Pulmonary artery endothelial cell (primary cell): ENCODE results near the gene ZBTB7C. TPM values are rescaled to one million over a fixed set of nuclear protein-coding genes. Genes with fewer than 3 reads are reported as not detected.

Experiments used
- DNase-seq: peaks from one replicate; pipeline ENCODE4 v3.0.0-alpha.2; 2011; ENCODE audit warnings: low read depth, low spot score
- total RNA-seq: library from RNA; depleted of rRNA; stranded (reverse); fragments of >200 nt; gene quantifications from 2 replicates; pipeline ENCODE4 v1.2.3, GENCODE V29; 2014

ZBTB7C gene
- total RNA-seq, 1 donor from 2014 or later, result not detected

DNA sequence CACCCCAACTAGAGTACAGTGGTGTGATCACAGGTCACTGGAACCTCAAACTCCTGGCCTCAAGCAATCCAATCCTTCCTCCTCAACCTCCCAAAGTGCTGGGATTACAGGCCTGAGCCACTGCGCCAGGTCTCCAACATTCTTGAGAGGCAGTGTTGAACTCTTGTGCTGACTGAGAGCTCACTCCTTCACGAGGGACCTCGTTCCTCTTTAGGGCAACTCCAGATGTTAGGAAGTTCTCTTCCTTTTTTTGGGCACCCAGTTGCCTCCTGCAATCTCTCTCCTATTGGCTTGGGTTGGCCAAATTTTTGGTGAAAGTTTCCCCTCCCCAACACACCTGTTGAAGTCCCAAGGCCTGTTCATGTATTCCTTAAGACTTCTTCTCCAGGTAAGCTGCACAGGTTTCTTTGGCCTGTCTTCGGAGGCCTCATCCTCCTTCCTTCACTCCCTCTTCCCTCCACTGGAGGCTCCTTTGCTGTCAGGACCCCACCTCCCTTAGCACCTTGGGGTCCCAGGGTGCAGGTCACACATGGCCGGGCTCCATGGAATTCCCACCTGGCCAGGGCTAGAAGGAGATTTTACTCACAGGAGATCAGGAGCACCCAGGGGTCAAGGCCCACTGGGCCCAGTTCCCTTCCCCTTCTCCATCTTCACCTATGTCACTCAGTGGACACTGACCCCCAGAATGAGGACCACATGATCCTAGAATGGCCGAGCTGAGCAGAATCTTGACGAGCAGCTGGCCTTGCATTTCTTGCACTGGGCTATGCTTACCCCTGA lies 384.1 kb downstream of the ZBTB7C start:
- DNase-seq, result no peak

DNA sequence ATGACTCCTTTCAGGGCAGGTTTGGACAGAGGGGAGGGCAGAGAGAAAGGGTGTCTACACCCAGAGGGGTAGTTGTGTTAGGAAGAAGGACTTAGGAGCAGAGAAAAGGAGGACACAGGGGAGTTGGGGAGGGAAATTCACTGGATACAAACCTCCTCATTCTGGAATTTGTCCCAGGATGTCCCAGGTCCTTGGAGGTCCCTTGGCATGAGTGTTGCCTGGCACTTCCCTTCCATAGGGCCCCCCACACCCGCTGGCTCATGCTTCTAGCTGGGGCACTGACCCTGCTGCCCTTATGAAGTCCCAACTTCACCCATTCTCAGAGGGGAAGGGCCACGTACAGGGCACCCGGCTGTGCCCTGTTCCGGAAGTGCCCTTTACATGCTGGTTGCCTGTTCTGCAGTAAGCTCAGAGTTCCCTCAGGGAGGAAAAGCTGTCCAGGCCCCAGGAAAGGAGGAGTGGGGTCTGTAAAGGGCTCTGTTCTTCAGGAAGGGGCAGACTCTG lies 385.1 kb downstream of the ZBTB7C start:
- DNase-seq, result no peak

- peak; percentile 45 for DNase-seq
Observed at GRCh38 chr18:48023334-48024008, 385.7 kb downstream of the ZBTB7C start.

- no peak for DNase-seq
Observed at GRCh38 chr18:48022531-48023329, 386.5 kb downstream of the ZBTB7C start.

DNA sequence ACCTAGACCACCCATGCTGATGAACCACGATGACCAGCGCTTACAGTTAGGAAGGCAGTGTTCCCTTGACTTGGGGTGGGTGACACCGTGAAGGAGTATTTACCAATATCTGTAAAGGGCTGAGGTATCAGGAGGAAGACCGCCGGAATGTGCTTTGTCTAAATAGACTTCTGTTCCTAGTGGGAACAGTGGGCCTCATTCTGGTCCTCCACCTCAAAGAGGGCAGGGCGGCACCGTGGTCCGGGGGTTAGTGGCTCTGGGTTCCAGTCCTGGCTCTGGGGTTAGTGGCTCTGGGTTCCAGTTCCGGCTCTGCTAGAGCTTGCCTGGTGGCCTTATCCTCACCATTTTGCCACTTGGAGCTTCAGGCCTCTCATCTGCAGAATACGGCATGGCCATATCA lies 387.2 kb downstream of the ZBTB7C start:
- no peak for DNase-seq

DNA sequence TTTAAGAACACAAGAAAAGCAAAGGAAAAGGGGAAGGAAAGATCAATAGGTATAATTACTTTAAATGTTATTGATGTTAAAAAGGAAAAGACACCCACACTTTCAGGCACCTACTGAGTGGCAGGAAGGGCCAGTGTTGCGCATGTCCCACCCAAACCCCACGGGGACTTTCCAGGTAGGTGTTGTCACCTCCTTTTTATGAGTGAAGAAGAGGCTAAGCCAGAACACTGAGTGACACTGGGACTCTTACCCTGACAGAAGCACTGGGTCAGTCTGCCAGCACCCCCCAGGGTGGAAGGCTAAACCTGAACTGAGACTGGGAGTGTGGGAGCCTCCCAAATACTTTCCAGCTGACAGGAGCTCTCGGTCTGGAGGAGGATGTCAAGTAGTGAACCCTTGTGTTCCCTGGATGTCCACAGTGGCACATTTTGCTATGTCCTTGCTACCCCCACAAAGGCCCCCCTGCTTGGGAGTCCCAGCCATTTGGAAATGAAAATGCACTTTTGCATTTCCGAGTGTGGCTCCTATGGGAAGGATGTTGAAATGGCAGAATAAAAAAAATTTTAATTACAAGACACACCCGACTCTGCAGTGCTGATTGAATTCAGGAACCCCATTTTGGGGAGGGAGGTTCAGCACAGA lies 387.8 kb downstream of the ZBTB7C start:
- no peak for DNase-seq

DNA sequence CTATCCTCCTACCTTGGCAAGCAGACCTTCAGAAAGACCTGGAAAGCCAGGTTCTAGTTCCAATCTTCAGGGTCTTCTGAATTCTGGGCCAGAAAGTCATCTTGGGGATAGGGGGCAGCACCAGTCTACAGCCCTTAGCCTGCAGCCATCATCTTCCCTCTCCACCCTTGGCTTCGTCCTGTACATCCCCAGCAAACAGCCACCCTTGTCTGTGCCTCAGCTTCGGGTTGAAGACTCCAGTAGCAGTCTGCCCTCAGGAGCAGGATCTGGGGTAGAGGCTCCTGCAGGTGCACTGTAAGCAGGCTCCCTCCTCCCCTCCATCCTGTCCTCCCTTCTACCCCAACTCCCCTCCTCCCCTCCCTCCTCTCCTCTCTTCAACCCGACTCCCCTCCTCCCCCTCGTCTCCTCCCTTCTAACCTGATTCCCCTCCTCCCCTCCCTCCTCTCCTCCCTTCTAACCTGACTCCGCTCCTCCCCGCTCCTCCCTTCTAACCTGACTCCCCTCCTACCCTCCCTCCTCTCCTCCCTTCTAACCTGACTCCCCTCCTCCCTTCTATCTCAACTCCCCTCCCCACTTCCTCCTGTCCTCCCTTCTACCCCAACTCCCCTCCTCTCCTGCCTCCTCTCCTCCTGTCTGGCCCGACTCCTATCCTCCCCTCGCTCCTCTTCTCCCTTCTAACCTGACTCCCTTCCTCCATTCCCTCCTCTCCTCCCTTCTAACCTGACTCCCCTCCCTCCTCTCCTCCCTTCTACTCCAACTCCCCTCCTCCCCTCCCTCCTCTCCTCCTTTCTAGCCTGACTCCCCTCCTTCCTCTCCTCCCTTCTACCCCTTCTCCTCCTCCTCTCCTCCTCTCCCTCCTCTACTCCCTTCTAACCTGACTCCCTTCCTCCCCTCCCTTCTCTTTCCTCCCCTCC lies 388.6 kb downstream of the ZBTB7C start:
- DNase-seq, result no peak

- DNase-seq, result no peak
Observed at GRCh38 chr18:48019557-48020325, 389.4 kb downstream of the ZBTB7C start.

GRCh38 chr18:48018851-48019250 lies 390.3 kb downstream of the ZBTB7C start:
- no peak for DNase-seq

GRCh38 chr18:48017635-48018034 lies 391.5 kb downstream of the ZBTB7C start:
- DNase-seq, result no peak

DNA sequence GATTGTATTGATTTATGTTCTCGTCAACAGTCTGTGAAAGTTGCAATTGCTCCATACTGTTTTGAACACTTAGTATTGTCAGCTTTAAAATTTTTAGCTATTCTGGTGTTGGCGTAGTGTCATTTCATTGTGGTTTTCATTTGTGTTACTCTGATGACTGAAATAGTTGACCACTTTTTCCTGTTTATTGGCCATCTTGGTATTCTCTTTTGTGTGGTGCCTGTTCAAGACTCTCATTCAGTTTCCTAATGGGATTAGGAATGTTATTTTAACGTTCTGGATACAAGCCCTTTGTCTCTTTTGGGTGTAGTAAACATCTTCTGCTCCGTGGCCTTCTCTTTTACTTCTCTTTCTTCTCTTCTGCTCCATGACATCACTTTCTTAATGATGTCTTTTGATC lies 396.0 kb downstream of the ZBTB7C start:
- DNase-seq, result no peak

DNA sequence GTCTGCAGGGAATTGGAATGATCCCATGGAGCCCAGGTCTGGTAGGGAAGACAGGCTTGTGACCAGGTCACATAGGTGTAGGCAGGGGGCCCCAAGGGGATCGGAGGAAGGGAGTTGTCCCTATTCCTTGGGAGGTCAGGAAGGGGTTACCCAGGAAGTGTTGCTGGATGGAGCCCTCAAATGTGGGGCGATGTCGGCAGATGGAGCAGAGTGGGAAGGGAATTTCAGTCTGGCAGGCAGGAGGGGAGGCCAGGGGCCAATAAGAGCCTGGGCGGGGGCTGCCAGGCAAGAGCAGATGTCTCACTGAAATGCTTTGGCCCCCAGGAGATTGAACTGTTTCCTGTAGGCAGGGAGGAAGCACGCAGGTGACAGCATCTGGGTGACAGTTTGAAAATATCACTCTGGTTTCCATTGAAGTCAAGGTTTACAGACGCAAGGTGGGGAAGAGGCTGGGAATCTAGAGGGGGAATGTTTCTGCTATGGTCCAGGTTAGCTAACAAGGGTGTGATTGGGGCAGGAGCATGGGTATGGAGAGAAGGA lies 397.2 kb downstream of the ZBTB7C start:
- DNase-seq, result no peak

- no peak for DNase-seq
Observed at GRCh38 chr18:48010264-48010663, 398.9 kb downstream of the ZBTB7C start.

GRCh38 chr18:48009116-48009745 lies 400.0 kb downstream of the ZBTB7C start:
- no peak for DNase-seq

DNA sequence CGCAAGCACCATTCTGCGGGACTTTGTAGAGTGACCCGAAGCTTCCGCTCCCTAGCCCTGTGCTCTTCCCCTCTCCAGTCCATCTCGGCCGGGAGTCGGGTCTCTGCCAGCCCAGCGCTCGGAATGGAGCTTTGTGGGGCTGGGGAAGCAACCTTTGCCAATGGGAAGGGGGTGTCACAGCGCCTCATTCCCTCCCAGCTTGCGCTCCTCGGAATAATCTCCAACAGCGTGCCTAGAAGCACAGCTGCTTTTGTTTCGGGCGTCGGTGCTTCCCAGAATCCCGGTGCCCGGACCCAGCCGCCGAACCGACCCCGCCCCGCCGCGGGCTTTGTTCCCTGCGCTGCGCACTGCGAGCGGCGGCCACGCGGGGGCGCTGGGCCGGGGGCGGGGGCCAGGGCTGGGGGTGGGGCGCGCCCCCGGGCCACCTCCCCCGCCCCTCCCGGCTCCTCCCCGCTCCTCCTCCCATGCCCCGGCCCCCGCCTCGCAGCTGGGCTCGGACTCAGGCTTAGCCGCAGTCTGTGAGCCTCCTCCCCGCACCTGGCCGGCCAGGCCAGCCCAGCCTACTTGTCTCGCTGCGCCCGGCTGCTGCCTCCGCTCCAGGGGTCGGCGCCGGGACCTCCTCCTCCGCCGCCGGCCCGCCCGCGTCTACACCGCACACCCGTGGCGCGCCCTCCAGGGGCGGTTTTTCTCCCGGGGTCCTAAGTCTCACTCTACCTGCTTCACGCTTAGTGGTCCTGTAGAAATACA lies 401.1 kb downstream of the ZBTB7C start:
- peak; percentile 39 for DNase-seq

DNA sequence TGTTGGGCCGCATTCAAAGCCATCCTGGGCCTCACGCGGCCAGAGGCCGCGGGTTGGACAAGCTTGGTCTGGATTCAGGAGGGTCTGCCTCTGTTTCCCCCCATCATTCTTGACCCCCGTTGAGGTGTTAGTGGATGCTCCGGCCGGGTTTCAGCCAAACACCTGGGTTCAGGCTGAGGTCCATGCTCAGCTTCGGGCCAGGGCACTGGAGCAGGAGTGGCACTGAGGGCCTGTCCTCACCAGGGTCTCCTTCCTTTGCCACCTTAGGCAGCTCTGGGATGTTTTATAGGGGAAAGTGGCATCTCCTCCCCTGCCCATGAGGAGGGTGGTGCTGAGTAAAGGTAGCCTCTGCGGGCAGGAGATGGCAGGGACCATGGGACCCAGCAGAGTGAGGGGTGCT lies 401.8 kb downstream of the ZBTB7C start:
- no peak for DNase-seq

- DNase-seq, result no peak
Observed at GRCh38 chr18:48006415-48007175, 402.6 kb downstream of the ZBTB7C start.
